ENCODE results near the gene CDHR5. TPM values are rescaled to one million over a fixed set of nuclear protein-coding genes. Genes with fewer than 3 reads are reported as not detected.

CDHR5 gene
- total RNA-seq, 2 donors from 2014 or later, result 0.13 to 0.27 TPM

DNA sequence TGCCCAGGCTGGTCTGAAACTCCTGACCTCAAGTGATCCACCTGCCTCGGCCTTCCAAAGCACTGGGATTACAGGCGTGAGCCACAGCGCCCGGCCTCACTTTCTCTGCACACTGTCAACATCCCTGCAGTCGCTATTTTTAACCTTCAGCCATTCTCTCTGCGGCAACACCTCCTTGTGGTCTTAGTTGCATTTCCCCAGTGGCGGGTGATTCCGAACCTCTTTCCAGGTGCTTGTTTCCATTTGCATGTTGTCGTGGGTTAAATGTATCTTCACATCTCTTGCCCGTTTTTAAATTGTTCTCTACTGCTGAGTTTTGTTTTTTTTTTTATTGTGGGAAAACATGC lies 4.5 kb upstream of the CDHR5 start:
- Histone ChIP-seq H3K27ac (ENCODE audit: low read depth, low read length) (no peak overlapping the region), H3K4me1 (ENCODE audit: control insufficient read depth, insufficient read depth, low read length) (no peaks in the 10 kb centered on the region), H3K9me3 (ENCODE audit: control insufficient read depth, low read length) (no peaks in the 10 kb centered on the region), H3K9ac (ENCODE audit: extremely low read depth, low read length, poor library complexity, severe bottlenecking) (no peak overlapping the region), H3K4me3 (ENCODE audit: low read length) (no peak overlapping the region), H3K27me3 (ENCODE audit: control insufficient read depth, insufficient read depth, low read length, poor library complexity, severe bottlenecking) (peaks cover 12% of the 10 kb centered on the region), H3K36me3 (ENCODE audit: control insufficient read depth, insufficient read depth, low read length) (no peaks in the 10 kb centered on the region)
- peaks cover 22% of the 10 kb centered on the region for H3K27me3 Mint-ChIP-seq (ENCODE audit: insufficient read depth)
- H3K4me1 Mint-ChIP-seq, result no peaks in the 10 kb centered on the region
- H3K27ac Mint-ChIP-seq, result no peak overlapping the region
- no peak overlapping the region for H3K4me3 Mint-ChIP-seq
- 56 to 76% methylated on average over 4 to 10 of the region's 10 CpGs for WGBS, 2 experiments (ENCODE audit: insufficient coverage in 1 of 2, insufficient read length in 1 of 2)
- H3K36me3 Mint-ChIP-seq (ENCODE audit: low read depth), result peaks cover 10% of the 10 kb centered on the region
- DNase-seq, result peak; percentile 66
- H3K9me3 Mint-ChIP-seq, result peaks cover 5% of the 10 kb centered on the region
- TF ChIP-seq CTCF (conservative IDR thresholded peaks at IDR 0.05), result peak; percentile 38

GRCh38 chr11:628056-628455 lies 3.3 kb upstream of the CDHR5 start:
- H3K9me3 ChIP-seq (ENCODE audit: control insufficient read depth, low read length), result no peaks in the 10 kb centered on the region
- no peak for TF ChIP-seq CTCF (conservative IDR thresholded peaks at IDR 0.05)
- no peaks in the 10 kb centered on the region for H3K4me1 ChIP-seq (ENCODE audit: control insufficient read depth, insufficient read depth, low read length)
- H3K36me3 ChIP-seq (ENCODE audit: control insufficient read depth, insufficient read depth, low read length), result no peaks in the 10 kb centered on the region
- peaks cover 20% of the 10 kb centered on the region for H3K27me3 Mint-ChIP-seq (ENCODE audit: insufficient read depth)
- no peaks in the 10 kb centered on the region for H3K4me1 Mint-ChIP-seq
- H3K36me3 Mint-ChIP-seq (ENCODE audit: low read depth), result peaks cover 13% of the 10 kb centered on the region
- H3K27ac Mint-ChIP-seq, result no peak overlapping the region
- peaks cover 5% of the 10 kb centered on the region for H3K9me3 Mint-ChIP-seq
- WGBS, 2 experiments (ENCODE audit: insufficient coverage in 1 of 2, insufficient read length in 1 of 2), result 92 to 95% methylated on average over 31 of the region's 31 CpGs
- DNase-seq, result peak; percentile 55
- H3K27me3 ChIP-seq (ENCODE audit: control insufficient read depth, insufficient read depth, low read length, poor library complexity, severe bottlenecking), result peaks cover 12% of the 10 kb centered on the region
- H3K9ac ChIP-seq (ENCODE audit: extremely low read depth, low read length, poor library complexity, severe bottlenecking), result no peak overlapping the region
- no peak overlapping the region for H3K4me3 ChIP-seq (ENCODE audit: low read length)
- H3K4me3 Mint-ChIP-seq, result peak overlapping the region; percentile 45
- H3K27ac ChIP-seq (ENCODE audit: low read depth, low read length), result no peak overlapping the region

GRCh38 chr11:627308-627576 lies 2.5 kb upstream of the CDHR5 start:
- Histone ChIP-seq H3K9ac (ENCODE audit: extremely low read depth, low read length, poor library complexity, severe bottlenecking) (no peak overlapping the region), H3K27ac (ENCODE audit: low read depth, low read length) (no peak overlapping the region), H3K4me3 (ENCODE audit: low read length) (no peak overlapping the region), H3K4me1 (ENCODE audit: control insufficient read depth, insufficient read depth, low read length) (no peaks in the 10 kb centered on the region), H3K27me3 (ENCODE audit: control insufficient read depth, insufficient read depth, low read length, poor library complexity, severe bottlenecking) (peaks cover 12% of the 10 kb centered on the region), H3K36me3 (ENCODE audit: control insufficient read depth, insufficient read depth, low read length) (no peaks in the 10 kb centered on the region), H3K9me3 (ENCODE audit: control insufficient read depth, low read length) (no peaks in the 10 kb centered on the region)
- no peak for TF ChIP-seq CTCF (conservative IDR thresholded peaks at IDR 0.05)
- no peak overlapping the region for H3K4me3 Mint-ChIP-seq
- DNase-seq, result no peak
- no peak overlapping the region for H3K27ac Mint-ChIP-seq
- peaks cover 20% of the 10 kb centered on the region for H3K27me3 Mint-ChIP-seq (ENCODE audit: insufficient read depth)
- WGBS, 2 experiments (ENCODE audit: insufficient coverage in 1 of 2, insufficient read length in 1 of 2), result 42 to 76% methylated on average over 4 to 20 of the region's 28 CpGs
- H3K4me1 Mint-ChIP-seq, result no peaks in the 10 kb centered on the region
- H3K36me3 Mint-ChIP-seq (ENCODE audit: low read depth), result peaks cover 6% of the 10 kb centered on the region
- peaks cover 5% of the 10 kb centered on the region for H3K9me3 Mint-ChIP-seq

Data from endodermal cell (in vitro differentiated cells).